ENCODE data around the gene CROCC. TPM values are rescaled to one million over a fixed set of nuclear protein-coding genes. Genes with fewer than 3 reads are reported as not detected.
"Not testable (repeated sequence)": the region's sequence is repeated elsewhere in the genome, so short reads cannot be mapped to it uniquely, and the experiment has no call there.

The CROCC gene
- polyA plus RNA-seq, 1 of the 3 experiments (the other 2 are of a cell fraction), result 39.1 TPM

GRCh38 chr1:16896316-16897055, 25.2 kb upstream of the CROCC start:
- H2AFZ ChIP-seq (ENCODE audit: low read depth); H3K27me3 ChIP-seq (ENCODE audit: insufficient read depth); CTCF ChIA-PET; H3K4me1 ChIP-seq (ENCODE audit: control insufficient read depth in 1 of 2, insufficient read depth in 2 of 2, low read depth in 1 of 2, low read length in 1 of 2); H3K79me2 ChIP-seq (ENCODE audit: insufficient read depth); H3K9me2 ChIP-seq; H4K20me1 ChIP-seq (ENCODE audit: insufficient read depth); H3K36me3 ChIP-seq (replicated peaks in 1 of 2; ENCODE audit: control insufficient read depth in 1 of 2, insufficient read depth in 2 of 2, low read length in 1 of 2); DNase-seq; H3K9me3 ChIP-seq: not testable (repeated sequence)
- Histone ChIP-seq H3K4me3 (ENCODE audit: low read depth in 2 of 2, low read length in 1 of 2) (peak overlapping the region; percentile 32 to 34; a peak in 2 of 4 replicates), H3K4me2 (peak overlapping the region; percentile 77), H3K9ac (peak overlapping the region; percentile 54; the same call in 1 of the 2 replicates), H3K27ac (ENCODE audit: low read depth in 2 of 2, low read length in 1 of 2) (peak overlapping the region; percentile 58 to 93), H3F3A (replicated peaks; ENCODE audit: insufficient read depth) (peaks cover 24% of the 10 kb centered on the region)
- POLR2A ChIA-PET, result interaction anchor here (1.7 kb wide), 1 partner anchor 9 kb away, joined by 14 read pairs; no protein-coding TSS in a partner anchor
- peak; percentile 14; the same call in 1 of the 2 replicates for TF ChIP-seq TCF12 (IDR thresholded peaks at IDR 0.05)
- TF ChIP-seq USF2 (IDR thresholded peaks at IDR 0.05; ENCODE audit: borderline replicate concordance, low read depth, low read length), result 0 out of 2 replicates have a peak, but pooled peaks have one; percentile 1
- 0 out of 2 replicates have a peak, but pooled peaks have one; percentile 2 for TF ChIP-seq MXI1 (IDR thresholded peaks at IDR 0.05; ENCODE audit: low read depth, low read length)
- 0 out of 2 replicates have a peak, but pooled peaks have one; percentile 14 for TF ChIP-seq FOXM1 (IDR thresholded peaks at IDR 0.05; ENCODE audit: low read depth)
- 0 out of 2 replicates have a peak, but pooled peaks have one; percentile 3 for TF ChIP-seq GABPA (IDR thresholded peaks at IDR 0.05; ENCODE audit: low read depth)
- TF ChIP-seq POLR2AphosphoS5 (IDR thresholded peaks at IDR 0.05; ENCODE audit: low read depth, low read length), result peak; percentile 76
- WGBS (ENCODE audit: low lambda C conversion rate), result 27% methylated on average over 23 of the region's 24 CpGs

- H3K9me2 ChIP-seq; H3K4me2 ChIP-seq; H3K9ac ChIP-seq; H3K27me3 ChIP-seq (ENCODE audit: insufficient read depth); H3K79me2 ChIP-seq (ENCODE audit: insufficient read depth); H3K9me3 ChIP-seq; H3K4me3 ChIP-seq (ENCODE audit: low read depth in 2 of 2, low read length in 1 of 2); H3K27ac ChIP-seq (ENCODE audit: low read depth in 2 of 2, low read length in 1 of 2); H3K36me3 ChIP-seq (replicated peaks in 1 of 2; ENCODE audit: control insufficient read depth in 1 of 2, insufficient read depth in 2 of 2, low read length in 1 of 2); H4K20me1 ChIP-seq (ENCODE audit: insufficient read depth); H3K4me1 ChIP-seq (ENCODE audit: control insufficient read depth in 1 of 2, insufficient read depth in 2 of 2, low read depth in 1 of 2, low read length in 1 of 2); DNase-seq; CTCF ChIA-PET; POLR2A ChIA-PET: not testable (repeated sequence)
- 76% methylated on average over 1 of the region's 1 CpG for WGBS (ENCODE audit: low lambda C conversion rate)
- Histone ChIP-seq H3F3A (replicated peaks; ENCODE audit: insufficient read depth) (peaks cover 34% of the 10 kb centered on the region), H2AFZ (ENCODE audit: low read depth) (peak overlapping the region; percentile 1; the same call in 1 of the 2 replicates)
Observed at GRCh38 chr1:16897653-16898052, 24.1 kb upstream of the CROCC start.

GRCh38 chr1:16898298-16898697, 23.4 kb upstream of the CROCC start:
- DNase-seq; H4K20me1 ChIP-seq (ENCODE audit: insufficient read depth); H3K4me2 ChIP-seq; H3K9ac ChIP-seq; H3K27ac ChIP-seq (ENCODE audit: low read depth in 2 of 2, low read length in 1 of 2); H3K4me3 ChIP-seq (ENCODE audit: low read depth in 2 of 2, low read length in 1 of 2); H3K27me3 ChIP-seq (ENCODE audit: insufficient read depth); CTCF ChIA-PET; H3K79me2 ChIP-seq (ENCODE audit: insufficient read depth); H3K9me3 ChIP-seq; H3K36me3 ChIP-seq (replicated peaks in 1 of 2; ENCODE audit: control insufficient read depth in 1 of 2, insufficient read depth in 2 of 2, low read length in 1 of 2); H3K9me2 ChIP-seq; POLR2A ChIA-PET: not testable (repeated sequence)
- peaks cover 40% of the 10 kb centered on the region for H3F3A ChIP-seq (replicated peaks; ENCODE audit: insufficient read depth)
- peak overlapping the region; percentile 1; the same call in 1 of the 2 replicates for H2AFZ ChIP-seq (ENCODE audit: low read depth)
- H3K4me1 ChIP-seq (ENCODE audit: control insufficient read depth in 1 of 2, insufficient read depth in 2 of 2, low read depth in 1 of 2, low read length in 1 of 2), result peaks cover 11 to 14% of the 10 kb centered on the region in 2 experiments

GRCh38 chr1:16899020-16899419, 22.7 kb upstream of the CROCC start:
- ChIA-PET CTCF (interaction anchor here (0.9 to 1.1 kb wide), 2 partner anchors 132 to 192 kb away, joined by 3 to 5 read pairs; no protein-coding TSS in a partner anchor), POLR2A (interaction anchor here (0.7 kb wide), 1 partner anchor 11 kb away, joined by 3 read pairs; no protein-coding TSS in a partner anchor)
- 73% methylated on average over 2 of the region's 2 CpGs for WGBS (ENCODE audit: low lambda C conversion rate)

More at GRCh38 chr1:16899020-16899419, 22.7 kb upstream of the CROCC start:
- H3K9me2 ChIP-seq; H4K20me1 ChIP-seq (ENCODE audit: insufficient read depth); H3K9me3 ChIP-seq; H3K4me2 ChIP-seq; H3K27me3 ChIP-seq (ENCODE audit: insufficient read depth); H2AFZ ChIP-seq (ENCODE audit: low read depth); H3K4me3 ChIP-seq (ENCODE audit: low read depth in 2 of 2, low read length in 1 of 2); DNase-seq; H3K36me3 ChIP-seq (replicated peaks in 1 of 2; ENCODE audit: control insufficient read depth in 1 of 2, insufficient read depth in 2 of 2, low read length in 1 of 2); H3K27ac ChIP-seq (ENCODE audit: low read depth in 2 of 2, low read length in 1 of 2); H3K79me2 ChIP-seq (ENCODE audit: insufficient read depth); H3K9ac ChIP-seq: not testable (repeated sequence)
- Histone ChIP-seq H3F3A (replicated peaks; ENCODE audit: insufficient read depth) (peaks cover 47% of the 10 kb centered on the region), H3K4me1 (ENCODE audit: control insufficient read depth in 1 of 2, insufficient read depth in 2 of 2, low read depth in 1 of 2, low read length in 1 of 2) (peaks cover 13 to 17% of the 10 kb centered on the region in 2 experiments)
